Epithelial cell of esophagus (primary cell): Measurements from ENCODE around the gene CYP11A1.
A peak's percentile ranks its signal among the peaks of the same experiment; 100 is the strongest.

Source experiments
- DNase-seq: peaks from one replicate; pipeline ENCODE4 v3.0.0; 2010; ENCODE audit warnings: low read depth
- H3K4me3 ChIP-seq: 2 replicates; pipeline ENCODE4 v1.5.1; 2011; ENCODE audit warnings: mild to moderate bottlenecking, low read length, control low read depth
- CTCF ChIP-seq: IDR thresholded peaks from 2 replicates; pipeline ENCODE4 v1.5.1; 2011; ENCODE audit warnings: low read depth, mild to moderate bottlenecking, low read length, control low read depth, inconsistent platforms; ENCODE audit not compliant: insufficient read depth; ENCODE audit errors: missing control alignments

The CYP11A1 gene

GRCh38 chr15:74330861-74331408 is 36.5 kb downstream of the CYP11A1 start:
- DNase-seq: no peak
- H3K4me3 ChIP-seq: no peak overlapping the region
- TF ChIP-seq CTCF: no peak

GRCh38 chr15:74328331-74329056 is 39.0 kb downstream of the CYP11A1 start:
- TF ChIP-seq CTCF: no peak
- no peak for DNase-seq
- H3K4me3 ChIP-seq: no peak overlapping the region

GRCh38 chr15:74327756-74328155 is 39.7 kb downstream of the CYP11A1 start:
- TF ChIP-seq CTCF: no peak
- no peak for DNase-seq
- H3K4me3 ChIP-seq: no peak overlapping the region

- no peak overlapping the region for H3K4me3 ChIP-seq
- DNase-seq: no peak
- no peak for TF ChIP-seq CTCF
Observed at GRCh38 chr15:74326746-74327145, 40.7 kb downstream of the CYP11A1 start.

- H3K4me3 ChIP-seq: no peak overlapping the region
- DNase-seq: no peak
- TF ChIP-seq CTCF: no peak
Observed at GRCh38 chr15:74324714-74325113, 42.7 kb downstream of the CYP11A1 start.

GRCh38 chr15:74322558-74323180 is 44.8 kb downstream of the CYP11A1 start:
- no peak overlapping the region for H3K4me3 ChIP-seq
- peak; percentile 84 for TF ChIP-seq CTCF
- DNase-seq: peak; percentile 60
